Peyer's patch (tissue), 4 donors: ENCODE results near the gene PDLIM7. TPM values are rescaled to one million over a fixed set of nuclear protein-coding genes. Genes with fewer than 3 reads are reported as not detected.

Experiments used
- DNase-seq, 3 donors: peaks; one replicate each; pipeline ENCODE4 v3.0.0-alpha.2; 2017 to 2019
- H3K27ac ChIP-seq, 4 donors: fragments of 200-600 bp; sonication (generic); one replicate each; pipeline ENCODE4 v1.5.1; 2016 to 2019
- H3K27me3 ChIP-seq, 2 donors: fragments of 200-600 bp; sonication (generic); one replicate each; pipeline ENCODE4 v1.5.1; 2019
- H3K36me3 ChIP-seq, 3 donors: fragments of 200-600 bp; sonication (generic); one replicate each; pipeline ENCODE4 v1.5.1; 2016 to 2019
- H3K4me1 ChIP-seq, 4 donors: fragments of 200-600 bp; sonication (generic); one replicate each; pipeline ENCODE4 v1.5.1; 2016 to 2019
- H3K4me3 ChIP-seq, 4 donors: fragments of 200-600 bp; sonication (generic); 1 replicate in 3 of 4; 2 replicates in 1 of 4; pipeline ENCODE4 v1.5.1; 2016 to 2019; ENCODE audit warnings: mild to moderate bottlenecking in 1 of 4
- H3K9me3 ChIP-seq, 4 donors: fragments of 200-600 bp; sonication (generic); one replicate each; pipeline ENCODE4 v1.5.1; 2016 to 2019; ENCODE audit warnings: mild to moderate bottlenecking in 1 of 4
- CTCF ChIP-seq, 6 experiments: fragments of 450-650 bp in 4 of 6; fragments of 200-600 bp in 2 of 6; sonication (generic) in 1 of 6; IDR thresholded peaks; one replicate each; pipeline ENCODE4 v1.5.1; 2017 to 2019; ENCODE audit warnings: antibody characterized with exemption in 6 of 6, mild to moderate bottlenecking in 3 of 6, moderate library complexity in 1 of 6
- POLR2A ChIP-seq, 2 donors: fragments of 450-650 bp; IDR thresholded peaks; one replicate each; pipeline ENCODE4 v1.5.1; 2017; ENCODE audit warnings: antibody characterized with exemption in 2 of 2, mild to moderate bottlenecking in 2 of 2, moderate library complexity in 2 of 2
- total RNA-seq, 4 donors: library from RNA; depleted of rRNA; stranded (reverse); fragments of >200 nt; gene quantifications; one replicate each; pipeline ENCODE4 v1.1.0, GENCODE V29; 2016

The PDLIM7 gene
- total RNA-seq, 4 donors from 2014 or later: 17.4 to 137 (median 23.3) TPM

DNA sequence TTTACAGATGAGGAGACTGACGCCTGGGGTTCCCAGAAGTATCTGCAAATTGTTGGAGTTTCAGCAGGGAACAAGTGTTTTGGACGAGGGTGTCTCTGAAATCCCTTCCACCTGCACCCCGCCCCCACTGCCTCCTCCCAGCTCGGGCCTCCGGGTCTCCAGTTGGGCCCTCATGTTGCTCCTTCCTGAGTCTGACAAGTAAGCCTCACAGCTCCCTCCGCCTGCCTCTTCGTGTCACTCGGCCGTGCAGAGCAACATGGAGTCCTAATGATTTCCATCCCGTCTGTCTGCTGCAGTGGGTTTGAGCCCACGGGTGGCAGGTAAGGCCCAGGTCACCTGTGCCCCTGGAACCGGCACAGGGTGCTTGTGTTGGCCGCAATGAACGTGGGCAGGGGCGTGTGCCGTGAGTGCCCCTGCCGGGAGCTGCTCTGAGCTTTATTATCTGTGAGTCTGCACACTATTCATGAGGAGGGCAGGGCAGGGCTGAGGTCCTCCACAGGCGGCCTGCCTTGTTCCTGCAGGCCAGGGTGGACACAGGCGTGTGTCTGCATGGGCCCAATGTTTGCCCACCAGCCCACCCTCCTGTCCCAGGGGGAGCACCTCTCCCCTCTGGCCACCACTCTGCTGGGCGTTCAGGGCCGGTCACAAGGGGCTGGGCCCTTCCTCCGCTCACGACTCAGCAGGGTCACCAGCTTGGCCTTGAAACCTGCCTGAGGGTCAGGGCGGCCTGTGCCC, 6.1 kb upstream of the PDLIM7 start:
- H3K4me3 ChIP-seq: no peak overlapping the region
- DNase-seq: no peak
- peaks cover 0 to 10% (median 8%) of the 10 kb centered on the region in 4 donors for H3K4me1 ChIP-seq
- no peaks in the 10 kb centered on the region for H3K36me3 ChIP-seq
- no peaks in the 10 kb centered on the region for H3K9me3 ChIP-seq
- no peaks in the 10 kb centered on the region for H3K27me3 ChIP-seq
- no peak overlapping the region for H3K27ac ChIP-seq
- TF ChIP-seq CTCF (IDR thresholded peaks at IDR 0.05) (no peak), POLR2A (IDR thresholded peaks at IDR 0.05) (no peak)

- Histone ChIP-seq H3K27ac (peak overlapping the region in 1 of 4 donors; percentile 38), H3K27me3 (no peaks in the 10 kb centered on the region), H3K4me1 (peaks cover 0 to 13% (median 9%) of the 10 kb centered on the region in 4 donors), H3K36me3 (no peaks in the 10 kb centered on the region), H3K9me3 (no peaks in the 10 kb centered on the region), H3K4me3 (no peak overlapping the region)
- DNase-seq: no peak
- TF ChIP-seq POLR2A (IDR thresholded peaks at IDR 0.05) (no peak), CTCF (IDR thresholded peaks at IDR 0.05) (no peak)
Measured at GRCh38 chr5:177502886-177503285, 5.5 kb upstream of the PDLIM7 start.

DNA sequence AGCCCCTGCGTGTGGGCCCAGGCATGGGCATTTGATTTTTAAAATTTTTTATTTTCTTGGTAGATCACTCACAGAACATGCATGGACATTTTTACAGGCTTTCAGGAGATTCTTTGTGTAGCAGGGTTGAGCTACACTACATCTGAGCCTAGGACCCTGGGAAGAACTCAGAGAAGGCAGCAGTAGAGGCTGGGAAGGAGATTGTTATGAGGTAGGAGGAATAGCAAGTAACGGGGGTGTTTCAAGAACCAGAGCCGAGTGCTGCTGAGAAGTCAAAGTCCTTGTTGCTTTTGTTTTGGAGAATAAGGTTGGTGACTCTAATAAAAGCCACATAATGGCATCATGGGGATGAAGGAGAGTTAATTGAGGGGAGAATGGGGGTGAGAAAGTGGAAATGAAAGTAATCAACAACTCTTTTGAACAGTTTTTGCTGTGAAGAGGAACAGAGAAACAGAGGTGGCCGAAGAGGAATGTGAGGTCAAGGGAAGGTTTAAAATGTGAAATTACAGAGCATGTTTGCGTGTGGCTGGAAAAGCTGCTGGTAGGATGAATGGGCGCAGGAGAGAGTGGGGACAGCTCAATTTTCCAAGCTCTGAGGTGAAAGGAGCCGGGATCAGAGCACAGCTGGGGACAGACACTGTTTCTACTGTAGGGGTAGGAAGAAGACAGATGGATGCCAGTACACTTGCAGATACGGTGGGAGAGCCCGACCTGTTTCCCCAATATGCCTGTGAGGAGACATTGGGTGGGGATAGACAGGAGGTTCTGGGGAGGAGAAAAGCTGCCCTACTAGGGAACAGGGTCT, 4.7 kb upstream of the PDLIM7 start:
- no peak for DNase-seq
- Histone ChIP-seq H3K27ac (peak overlapping the region in 1 of 4 donors; percentile 43), H3K4me1 (peaks cover 0 to 15% (median 7%) of the 10 kb centered on the region in 4 donors), H3K36me3 (no peaks in the 10 kb centered on the region), H3K4me3 (no peak overlapping the region), H3K27me3 (no peaks in the 10 kb centered on the region), H3K9me3 (no peaks in the 10 kb centered on the region)
- TF ChIP-seq CTCF (IDR thresholded peaks at IDR 0.05) (no peak), POLR2A (IDR thresholded peaks at IDR 0.05) (no peak)

GRCh38 chr5:177500685-177501522, 3.5 kb upstream of the PDLIM7 start:
- no peak overlapping the region for H3K27ac ChIP-seq
- H3K4me1 ChIP-seq: peaks cover under 1 to 22% (median 14%) of the 10 kb centered on the region in 4 donors
- peak; percentile 92 to 96 (median 94) for DNase-seq
- H3K9me3 ChIP-seq: no peaks in the 10 kb centered on the region
- no peak overlapping the region for H3K4me3 ChIP-seq
- H3K36me3 ChIP-seq: no peaks in the 10 kb centered on the region
- H3K27me3 ChIP-seq: no peaks in the 10 kb centered on the region
- TF ChIP-seq CTCF (IDR thresholded peaks at IDR 0.05) (peak; percentile 83 to 94 (median 86)), POLR2A (IDR thresholded peaks at IDR 0.05) (no peak)

DNA sequence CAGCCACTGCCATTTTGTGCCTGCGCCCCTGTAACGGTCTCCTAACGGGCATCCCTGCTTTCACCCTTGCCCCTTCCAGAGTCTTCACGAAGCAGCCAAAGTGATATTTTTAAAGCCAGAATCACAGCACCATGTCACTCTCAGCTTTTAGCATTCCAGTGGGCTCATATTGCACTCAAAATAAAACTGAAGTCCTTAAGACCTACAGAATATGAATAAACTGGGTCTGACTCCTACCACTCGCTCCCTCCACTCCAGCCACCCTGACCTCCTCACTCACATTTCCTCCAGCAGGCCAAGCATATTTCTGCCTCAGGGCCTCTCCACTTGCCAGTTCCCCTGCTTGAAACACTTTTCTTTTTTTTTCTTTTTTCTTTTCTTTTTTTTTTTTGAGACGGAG, 2.4 kb upstream of the PDLIM7 start:
- H3K4me1 ChIP-seq: peaks cover 4 to 28% (median 21%) of the 10 kb centered on the region in 4 donors
- no peaks in the 10 kb centered on the region for H3K9me3 ChIP-seq
- no peaks in the 10 kb centered on the region for H3K27me3 ChIP-seq
- H3K27ac ChIP-seq: no peak overlapping the region
- no peak for TF ChIP-seq CTCF (IDR thresholded peaks at IDR 0.05)
- no peak for TF ChIP-seq POLR2A (IDR thresholded peaks at IDR 0.05)
- no peak overlapping the region for H3K4me3 ChIP-seq
- no peak for DNase-seq
- no peaks in the 10 kb centered on the region for H3K36me3 ChIP-seq
